Measurements from ENCODE around the gene SCYL3. TPM values are rescaled to one million over a fixed set of nuclear protein-coding genes. Genes with fewer than 3 reads are reported as not detected.

SCYL3 gene
- total and polyA plus RNA-seq, 2 of the 13 experiments (the other 11 are each of a cell fraction or from before 2014, with no cell fraction given), result 3.3 to 4.9 TPM

DNA sequence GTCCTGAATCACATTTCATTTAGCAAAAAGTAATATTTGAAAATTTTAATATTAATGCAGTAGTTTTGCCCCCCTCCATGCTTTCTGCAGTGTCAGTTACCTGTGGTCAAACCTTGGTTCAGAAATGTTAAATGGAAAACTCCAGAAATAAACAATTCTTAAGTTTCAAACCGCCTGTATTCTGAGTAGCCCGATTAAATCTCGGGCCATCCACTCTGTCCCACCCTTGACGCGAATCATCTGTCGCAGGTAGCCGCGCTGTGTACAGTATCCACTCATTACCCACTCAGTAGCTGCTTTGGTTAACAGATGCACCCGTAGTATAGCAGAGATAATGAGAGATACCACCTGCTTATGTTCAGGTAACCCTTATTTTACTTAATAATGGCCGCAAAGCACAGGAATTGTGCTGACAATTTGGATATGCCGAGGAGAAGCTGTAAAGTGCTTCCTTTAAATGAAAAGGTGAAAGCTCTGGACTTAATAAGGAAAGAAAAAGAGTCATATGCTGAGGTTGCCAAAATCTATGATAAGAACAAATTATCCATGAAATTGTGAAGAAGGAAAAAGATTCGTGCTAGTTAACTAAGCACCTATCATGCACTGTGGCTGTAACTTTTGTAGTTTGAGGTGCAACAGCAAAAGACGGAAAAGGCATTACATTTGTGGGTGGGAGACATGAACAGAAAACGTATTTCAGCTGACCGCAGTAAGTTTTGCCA lies 889 bp upstream of the SCYL3 start (continued):
- TF ChIP-seq RERE (CRISPR knock-in tag; IDR thresholded peaks at IDR 0.05; ENCODE audit: low read depth) (no peak), KDM5B (CRISPR knock-in tag; IDR thresholded peaks at IDR 0.05; ENCODE audit: borderline replicate concordance) (no peak), IRX3 (CRISPR knock-in tag; IDR thresholded peaks at IDR 0.05; ENCODE audit: borderline replicate concordance, low read depth) (no peak)
- TF ChIP-seq, protein P1, sequence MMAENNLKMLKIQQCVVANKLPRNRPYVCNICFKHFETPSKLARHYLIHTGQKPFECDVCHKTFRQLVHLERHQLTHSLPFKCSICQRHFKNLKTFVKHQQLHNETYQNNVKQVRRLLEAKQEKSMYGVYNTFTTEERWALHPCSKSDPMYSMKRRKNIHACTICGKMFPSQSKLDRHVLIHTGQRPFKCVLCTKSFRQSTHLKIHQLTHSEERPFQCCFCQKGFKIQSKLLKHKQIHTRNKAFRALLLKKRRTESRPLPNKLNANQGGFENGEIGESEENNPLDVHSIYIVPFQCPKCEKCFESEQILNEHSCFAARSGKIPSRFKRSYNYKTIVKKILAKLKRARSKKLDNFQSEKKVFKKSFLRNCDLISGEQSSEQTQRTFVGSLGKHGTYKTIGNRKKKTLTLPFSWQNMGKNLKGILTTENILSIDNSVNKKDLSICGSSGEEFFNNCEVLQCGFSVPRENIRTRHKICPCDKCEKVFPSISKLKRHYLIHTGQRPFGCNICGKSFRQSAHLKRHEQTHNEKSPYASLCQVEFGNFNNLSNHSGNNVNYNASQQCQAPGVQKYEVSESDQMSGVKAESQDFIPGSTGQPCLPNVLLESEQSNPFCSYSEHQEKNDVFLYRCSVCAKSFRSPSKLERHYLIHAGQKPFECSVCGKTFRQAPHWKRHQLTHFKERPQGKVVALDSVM (CRISPR knock-in tag; IDR thresholded peaks at IDR 0.05), result no peak

All from HepG2 (cell line).